ENCODE data around the gene CHN2. TPM values are rescaled to one million over a fixed set of nuclear protein-coding genes. Genes with fewer than 3 reads are reported as not detected.

The CHN2 gene
- total RNA-seq, 2 donors from 2014 or later, result 0.91 to 1.2 TPM

DNA sequence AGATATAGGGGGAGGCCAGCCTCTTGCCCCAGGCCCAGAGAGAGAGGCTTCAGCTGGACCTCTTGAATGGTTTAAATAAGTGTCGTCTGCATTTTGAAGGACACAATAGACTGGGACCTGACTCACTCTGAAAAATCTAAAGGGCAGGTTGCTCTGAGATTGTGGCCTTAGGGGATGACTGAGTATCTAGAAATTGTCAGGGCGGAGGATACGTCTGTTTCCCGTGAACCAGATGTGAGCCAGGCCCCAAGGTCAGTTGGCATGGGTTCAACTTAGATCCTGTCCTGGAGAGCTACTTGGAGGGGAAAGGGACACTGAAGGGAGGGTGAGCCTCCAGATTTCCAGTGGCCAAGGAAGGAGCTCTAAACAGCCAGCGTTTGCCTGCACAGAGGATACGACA lies 110.2 kb downstream of the CHN2 start:
- peaks cover 0 to 2% of the 10 kb centered on the region in 2 donors for H3K9me3 Mint-ChIP-seq
- no peak overlapping the region for H3K4me3 Mint-ChIP-seq
- H3K27me3 Mint-ChIP-seq (ENCODE audit: low read depth), result peaks cover 16% of the 10 kb centered on the region
- no peak for DNase-seq
- no peak overlapping the region for H3K27ac Mint-ChIP-seq
- H3K4me1 Mint-ChIP-seq (ENCODE audit: low read depth), result no peaks in the 10 kb centered on the region
- H3K36me3 Mint-ChIP-seq (ENCODE audit: insufficient read depth in 2 of 2), result no peaks in the 10 kb centered on the region
- no peak for ATAC-seq (replicated peaks in 1 of 2)

- Mint-ChIP-seq H3K36me3 (ENCODE audit: insufficient read depth in 2 of 2) (peaks cover 0 to 3% of the 10 kb centered on the region in 2 donors), H3K4me3 (no peak overlapping the region), H3K27me3 (ENCODE audit: low read depth) (peaks cover 20% of the 10 kb centered on the region), H3K27ac (no peak overlapping the region), H3K9me3 (peaks cover 4 to 7% of the 10 kb centered on the region in 2 donors), H3K4me1 (ENCODE audit: low read depth) (no peaks in the 10 kb centered on the region)
- DNase-seq (no peak), ATAC-seq (replicated peaks in 1 of 2) (no peak)
These were observed 111.9 kb downstream of the CHN2 start for GRCh38 chr7:29306319-29306991.

DNA sequence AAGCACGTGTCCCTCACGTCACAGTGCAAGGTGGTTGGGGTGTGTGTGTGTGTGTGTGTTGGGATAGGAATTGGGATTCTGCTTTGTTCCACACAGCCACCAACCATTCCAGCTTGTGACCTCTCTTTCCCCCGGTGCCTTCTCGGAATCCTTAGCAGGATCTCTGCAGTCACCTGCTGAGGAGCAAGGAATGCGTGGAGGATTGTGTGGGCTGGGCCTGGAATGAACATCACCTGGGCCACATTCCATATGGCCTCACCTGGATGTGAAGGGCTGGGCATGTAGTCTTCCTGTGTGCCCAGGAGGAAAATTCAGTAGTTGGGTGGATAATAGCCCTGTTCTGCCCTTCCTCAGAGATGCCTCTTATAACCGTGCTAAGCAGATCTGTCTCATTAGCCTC lies 113.8 kb downstream of the CHN2 start:
- Mint-ChIP-seq H3K27me3 (ENCODE audit: low read depth) (peaks cover 21% of the 10 kb centered on the region), H3K36me3 (ENCODE audit: insufficient read depth in 2 of 2) (peaks cover 0 to 3% of the 10 kb centered on the region in 2 donors), H3K4me3 (no peak overlapping the region), H3K4me1 (ENCODE audit: low read depth) (no peaks in the 10 kb centered on the region), H3K27ac (no peak overlapping the region), H3K9me3 (peaks cover 4 to 7% of the 10 kb centered on the region in 2 donors)
- no peak for DNase-seq
- ATAC-seq (replicated peaks in 1 of 2), result no peak

- Mint-ChIP-seq H3K4me1 (ENCODE audit: low read depth) (no peaks in the 10 kb centered on the region), H3K36me3 (ENCODE audit: insufficient read depth in 2 of 2) (peaks cover 0 to 3% of the 10 kb centered on the region in 2 donors)
These were observed 114.7 kb downstream of the CHN2 start for GRCh38 chr7:29309041-29309854.

GRCh38 chr7:29310625-29311024 lies 116.0 kb downstream of the CHN2 start:
- peaks cover 4 to 7% of the 10 kb centered on the region in 2 donors for H3K9me3 Mint-ChIP-seq
- peaks cover 17% of the 10 kb centered on the region for H3K27me3 Mint-ChIP-seq (ENCODE audit: low read depth)
- H3K36me3 Mint-ChIP-seq (ENCODE audit: insufficient read depth in 2 of 2), result peaks cover 0 to 3% of the 10 kb centered on the region in 2 donors
- DNase-seq (no peak), ATAC-seq (replicated peaks in 1 of 2) (no peak)
- no peak overlapping the region for H3K27ac Mint-ChIP-seq
- H3K4me3 Mint-ChIP-seq, result no peak overlapping the region
- H3K4me1 Mint-ChIP-seq (ENCODE audit: low read depth), result no peaks in the 10 kb centered on the region

More at GRCh38 chr7:29309041-29309854, 114.7 kb downstream of the CHN2 start:
- ATAC-seq (replicated peaks in 1 of 2) (no peak), DNase-seq (no peak)
- Mint-ChIP-seq H3K27ac (no peak overlapping the region), H3K27me3 (ENCODE audit: low read depth) (peaks cover 17% of the 10 kb centered on the region), H3K9me3 (peaks cover 4 to 7% of the 10 kb centered on the region in 2 donors), H3K4me3 (no peak overlapping the region)

GRCh38 chr7:29311314-29311713 lies 116.7 kb downstream of the CHN2 start:
- Mint-ChIP-seq H3K27ac (no peak overlapping the region), H3K4me3 (no peak overlapping the region), H3K4me1 (ENCODE audit: low read depth) (no peaks in the 10 kb centered on the region), H3K9me3 (peaks cover 4 to 7% of the 10 kb centered on the region in 2 donors), H3K36me3 (ENCODE audit: insufficient read depth in 2 of 2) (peaks cover 0 to 3% of the 10 kb centered on the region in 2 donors), H3K27me3 (ENCODE audit: low read depth) (peaks cover 17% of the 10 kb centered on the region)
- no peak for DNase-seq
- no peak for ATAC-seq (replicated peaks in 1 of 2)

GRCh38 chr7:29314148-29314547 lies 119.6 kb downstream of the CHN2 start:
- Mint-ChIP-seq H3K27me3 (ENCODE audit: low read depth) (peaks cover 28% of the 10 kb centered on the region), H3K9me3 (peaks cover 4 to 5% of the 10 kb centered on the region in 2 donors), H3K4me1 (ENCODE audit: low read depth) (no peaks in the 10 kb centered on the region), H3K4me3 (no peak overlapping the region), H3K36me3 (ENCODE audit: insufficient read depth in 2 of 2) (peaks cover 0 to 3% of the 10 kb centered on the region in 2 donors), H3K27ac (no peak overlapping the region)
- ATAC-seq (replicated peaks in 1 of 2) (no peak), DNase-seq (no peak)

DNA sequence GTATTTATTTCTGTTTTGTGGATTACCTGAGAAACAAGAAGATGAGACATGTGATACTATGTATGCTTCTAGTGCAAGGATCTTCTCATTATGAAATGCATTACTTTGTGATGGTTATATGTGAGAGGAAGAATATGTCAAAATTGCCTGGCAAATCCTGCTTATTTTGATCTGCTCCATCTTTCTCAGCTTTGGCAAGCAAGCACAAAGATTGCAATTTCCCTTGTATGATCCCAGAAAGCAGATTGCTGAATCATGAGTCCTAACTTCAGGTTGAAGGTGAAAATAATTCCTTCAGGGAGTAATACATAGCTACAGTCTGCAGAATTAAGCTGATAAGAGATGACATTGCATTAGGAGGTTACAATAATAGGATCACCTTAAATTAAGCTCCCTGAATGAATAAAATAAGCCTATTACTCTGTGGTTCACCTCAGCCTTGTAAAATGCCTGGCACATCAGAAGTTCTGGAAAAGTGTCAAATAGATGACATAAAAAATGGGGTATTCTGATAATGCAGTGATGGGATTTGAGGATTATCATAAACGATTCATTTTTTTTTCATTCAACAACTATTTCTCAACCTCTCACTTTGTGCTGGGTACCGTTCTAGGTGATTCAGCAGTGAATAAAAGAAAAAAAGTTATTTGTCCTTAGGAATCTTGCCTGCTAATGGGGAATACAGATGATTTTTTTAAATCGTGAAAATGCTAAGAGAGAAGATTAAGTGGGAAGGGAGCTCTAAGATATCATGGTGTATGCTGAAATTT lies 120.7 kb downstream of the CHN2 start:
- H3K27ac Mint-ChIP-seq, result no peak overlapping the region
- H3K27me3 Mint-ChIP-seq (ENCODE audit: low read depth), result peaks cover 28% of the 10 kb centered on the region
- peaks cover 4 to 5% of the 10 kb centered on the region in 2 donors for H3K9me3 Mint-ChIP-seq
- ATAC-seq (replicated peaks in 1 of 2), result no peak
- no peak overlapping the region for H3K4me3 Mint-ChIP-seq
- no peak for DNase-seq
- no peaks in the 10 kb centered on the region for H3K4me1 Mint-ChIP-seq (ENCODE audit: low read depth)
- peaks cover 0 to 3% of the 10 kb centered on the region in 2 donors for H3K36me3 Mint-ChIP-seq (ENCODE audit: insufficient read depth in 2 of 2)

- H3K27me3 Mint-ChIP-seq (ENCODE audit: low read depth), result peaks cover 27% of the 10 kb centered on the region
- ATAC-seq (replicated peaks in 1 of 2), result no peak
- no peaks in the 10 kb centered on the region for H3K4me1 Mint-ChIP-seq (ENCODE audit: low read depth)
- H3K4me3 Mint-ChIP-seq, result no peak overlapping the region
- DNase-seq, result no peak
- H3K36me3 Mint-ChIP-seq (ENCODE audit: insufficient read depth in 2 of 2), result peaks cover 0 to 3% of the 10 kb centered on the region in 2 donors
- no peak overlapping the region for H3K27ac Mint-ChIP-seq
- peaks cover 4 to 5% of the 10 kb centered on the region in 2 donors for H3K9me3 Mint-ChIP-seq
These were observed 121.3 kb downstream of the CHN2 start for GRCh38 chr7:29315892-29316270.

GRCh38 chr7:29316926-29317325 lies 122.4 kb downstream of the CHN2 start:
- Mint-ChIP-seq H3K27ac (no peak overlapping the region), H3K36me3 (ENCODE audit: insufficient read depth in 2 of 2) (no peaks in the 10 kb centered on the region), H3K9me3 (no peaks in the 10 kb centered on the region), H3K27me3 (ENCODE audit: low read depth) (peaks cover 21% of the 10 kb centered on the region), H3K4me3 (no peak overlapping the region), H3K4me1 (ENCODE audit: low read depth) (no peaks in the 10 kb centered on the region)
- DNase-seq (no peak), ATAC-seq (replicated peaks in 1 of 2) (no peak)

DNA sequence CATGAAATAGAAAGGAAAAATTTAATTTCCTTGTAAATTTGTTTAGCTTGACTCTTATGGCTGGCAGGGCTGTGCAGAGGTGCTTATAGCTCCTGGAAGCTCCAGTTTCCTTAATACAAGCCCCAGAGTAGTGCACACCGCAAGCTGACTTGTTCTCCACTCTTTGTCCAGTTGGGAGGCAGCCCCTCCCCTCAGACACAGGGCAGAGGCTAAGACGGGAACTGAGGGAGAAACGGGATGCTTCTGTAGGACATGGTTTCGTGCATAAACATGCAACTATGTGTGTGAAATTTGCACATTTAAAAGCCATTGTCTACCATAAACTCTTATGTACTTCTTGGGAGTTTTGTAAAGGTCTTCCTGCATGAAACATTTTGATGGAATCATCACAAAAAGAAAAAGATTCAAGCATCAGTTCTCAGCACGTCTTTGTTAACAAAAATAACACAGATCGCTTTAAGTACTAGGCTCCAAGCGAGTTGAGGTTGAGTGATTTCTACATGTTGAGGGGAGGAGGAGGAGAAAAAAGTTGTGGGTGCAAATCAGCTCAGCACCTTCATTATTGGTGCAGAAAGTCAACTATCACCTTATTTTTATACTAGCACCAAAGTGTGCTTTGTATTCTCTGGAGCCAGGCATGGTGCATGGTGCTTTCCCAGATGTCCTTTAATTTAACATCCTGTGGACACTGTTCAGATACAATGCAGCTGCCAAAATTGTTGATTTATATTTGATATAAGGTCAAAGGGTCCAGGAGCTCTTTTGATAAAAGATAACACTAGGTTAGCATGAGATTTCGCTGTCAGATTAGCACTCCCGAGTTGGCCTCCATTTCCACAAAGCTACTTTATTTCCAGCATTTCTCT lies 124.5 kb downstream of the CHN2 start:
- Mint-ChIP-seq H3K27me3 (ENCODE audit: low read depth) (peaks cover 18% of the 10 kb centered on the region), H3K27ac (no peak overlapping the region), H3K4me1 (ENCODE audit: low read depth) (no peaks in the 10 kb centered on the region), H3K36me3 (ENCODE audit: insufficient read depth in 2 of 2) (no peaks in the 10 kb centered on the region), H3K9me3 (no peaks in the 10 kb centered on the region), H3K4me3 (no peak overlapping the region)
- no peak for DNase-seq
- no peak for ATAC-seq (replicated peaks in 1 of 2)

DNA sequence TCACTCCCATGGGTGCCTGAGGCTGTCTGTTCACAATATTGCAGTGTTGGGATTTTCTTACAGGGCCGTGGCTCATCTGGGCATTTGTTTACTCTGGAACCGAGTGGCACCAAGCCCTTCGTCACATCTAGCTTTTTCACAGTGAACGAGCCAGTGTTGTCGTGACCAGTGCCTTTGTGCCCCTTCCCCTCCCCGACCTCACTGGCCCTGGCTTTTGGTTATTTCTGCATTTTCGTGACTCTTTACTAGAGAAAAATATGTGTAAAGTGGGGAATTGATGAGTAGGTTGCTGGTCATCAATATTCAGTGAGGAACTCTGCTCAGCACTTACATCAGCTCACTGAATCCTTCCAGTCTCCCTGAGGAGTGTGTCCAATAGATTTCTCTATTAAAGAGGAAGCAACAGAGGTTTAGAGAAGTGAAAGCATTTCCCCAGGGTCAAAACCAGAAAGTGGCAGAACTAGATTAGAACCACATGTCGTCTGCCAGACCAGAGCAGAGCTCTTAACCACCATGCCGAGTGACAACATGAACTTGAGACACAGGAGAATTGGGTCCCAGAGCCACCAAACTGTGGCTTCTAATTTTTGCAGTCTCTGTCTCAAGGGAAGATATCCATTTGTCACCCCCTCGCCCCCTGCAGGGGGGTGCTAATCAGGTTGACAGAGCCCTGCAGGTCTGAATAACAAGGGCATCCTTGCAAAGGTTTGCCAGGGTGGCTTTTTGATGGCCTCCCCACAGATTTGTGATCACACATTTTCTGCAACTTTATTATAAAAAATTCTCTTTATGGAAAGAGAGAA lies 125.3 kb downstream of the CHN2 start:
- Mint-ChIP-seq H3K27me3 (ENCODE audit: low read depth) (peaks cover 18% of the 10 kb centered on the region), H3K4me3 (no peak overlapping the region), H3K27ac (no peak overlapping the region), H3K9me3 (no peaks in the 10 kb centered on the region), H3K36me3 (ENCODE audit: insufficient read depth in 2 of 2) (no peaks in the 10 kb centered on the region), H3K4me1 (ENCODE audit: low read depth) (no peaks in the 10 kb centered on the region)
- DNase-seq (no peak), ATAC-seq (replicated peaks in 1 of 2) (no peak)
